Right lobe of liver (tissue), 4 donors: ENCODE results near the gene NMRAL1.

ENCODE experiments used
- POLR2A ChIP-seq: fragments of 450-650 bp; IDR thresholded peaks from one replicate; pipeline ENCODE4 v1.6.1; 2017; ENCODE audit warnings: antibody characterized with exemption, mild to moderate bottlenecking
- TF ChIP-seq, protein P1 (sequence below), 4 donors: fragments of 200-600 bp in 3 of 4; fragments of 450-650 bp in 1 of 4; IDR thresholded peaks; one replicate each; pipeline versions ENCODE4 v1.5.1 to v1.8.0; 2016 to 2022; ENCODE audit warnings: antibody characterized with exemption in 4 of 4, mild to moderate bottlenecking in 2 of 4
- donor health status: DM: no; HTN: no; CAD: no.
- donor health status: DM: no; HTN: no; CAD: no.
- donor health status: DM: no; HTN: yes; CAD: no.

DNA sequence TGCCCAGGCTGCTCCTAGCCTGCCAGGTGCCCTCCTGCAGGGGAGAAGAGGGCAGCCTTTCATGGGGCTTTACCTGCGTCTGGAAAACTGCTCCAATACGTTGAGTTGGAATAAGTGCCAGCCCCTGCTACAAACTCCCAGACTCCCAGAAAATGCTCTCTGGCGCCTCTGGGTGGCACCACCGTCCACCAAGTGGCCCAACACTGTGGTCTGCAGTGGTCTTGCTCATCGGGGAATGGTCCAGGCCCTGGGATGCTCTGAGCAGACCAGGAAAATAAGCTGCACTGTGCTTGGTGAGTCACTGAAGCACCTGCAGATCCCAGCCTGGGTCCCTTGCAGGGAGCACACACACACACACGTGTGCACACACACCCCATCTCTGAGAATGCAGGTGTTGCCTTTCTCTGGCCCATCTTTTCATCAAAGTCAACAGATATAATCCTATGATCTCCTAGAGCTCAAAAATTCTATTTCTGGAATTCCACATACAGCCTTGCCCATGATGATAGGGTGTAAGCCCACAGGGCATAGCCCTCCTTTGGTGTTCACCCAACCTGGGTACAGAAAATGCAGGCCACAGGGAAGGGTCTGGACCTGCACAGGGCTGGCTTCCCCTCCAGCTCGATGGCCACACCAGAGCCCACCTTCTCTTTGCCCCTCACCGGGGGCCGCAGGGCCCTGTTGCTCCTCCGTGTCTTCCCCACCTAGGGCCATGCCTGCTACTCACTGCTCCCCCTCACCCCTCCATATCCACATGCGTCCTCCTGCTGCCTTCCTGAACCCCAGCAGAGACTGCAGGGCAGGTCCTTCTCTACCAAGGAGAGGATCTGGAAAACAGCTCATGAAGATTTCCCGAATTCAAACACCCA, 43.6 kb upstream of the NMRAL1 start:
- TF ChIP-seq POLR2A: no peak
- TF ChIP-seq, protein P1, sequence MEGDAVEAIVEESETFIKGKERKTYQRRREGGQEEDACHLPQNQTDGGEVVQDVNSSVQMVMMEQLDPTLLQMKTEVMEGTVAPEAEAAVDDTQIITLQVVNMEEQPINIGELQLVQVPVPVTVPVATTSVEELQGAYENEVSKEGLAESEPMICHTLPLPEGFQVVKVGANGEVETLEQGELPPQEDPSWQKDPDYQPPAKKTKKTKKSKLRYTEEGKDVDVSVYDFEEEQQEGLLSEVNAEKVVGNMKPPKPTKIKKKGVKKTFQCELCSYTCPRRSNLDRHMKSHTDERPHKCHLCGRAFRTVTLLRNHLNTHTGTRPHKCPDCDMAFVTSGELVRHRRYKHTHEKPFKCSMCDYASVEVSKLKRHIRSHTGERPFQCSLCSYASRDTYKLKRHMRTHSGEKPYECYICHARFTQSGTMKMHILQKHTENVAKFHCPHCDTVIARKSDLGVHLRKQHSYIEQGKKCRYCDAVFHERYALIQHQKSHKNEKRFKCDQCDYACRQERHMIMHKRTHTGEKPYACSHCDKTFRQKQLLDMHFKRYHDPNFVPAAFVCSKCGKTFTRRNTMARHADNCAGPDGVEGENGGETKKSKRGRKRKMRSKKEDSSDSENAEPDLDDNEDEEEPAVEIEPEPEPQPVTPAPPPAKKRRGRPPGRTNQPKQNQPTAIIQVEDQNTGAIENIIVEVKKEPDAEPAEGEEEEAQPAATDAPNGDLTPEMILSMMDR (IDR thresholded peaks at IDR 0.05): peak; percentile 30 to 55 (median 40)
